ENCODE data around the gene FAM89A.
"Not testable (repeated sequence)": the region's sequence is repeated elsewhere in the genome, so short reads cannot be mapped to it uniquely, and the experiment has no call there.

Gene FAM89A

GRCh38 chr1:231032963-231033362, 7.1 kb downstream of the FAM89A start:
- DNase-seq (ENCODE audit: low read depth in 2 of 2) = no peak

- no peak for DNase-seq (ENCODE audit: low read depth in 2 of 2)
Measured at GRCh38 chr1:231029841-231030240, 10.2 kb downstream of the FAM89A start.

GRCh38 chr1:231029247-231029646, 10.8 kb downstream of the FAM89A start:
- DNase-seq (ENCODE audit: low read depth in 2 of 2) = not testable (repeated sequence)

- no peak for DNase-seq (ENCODE audit: low read depth in 2 of 2)
Measured at GRCh38 chr1:231028682-231029081, 11.4 kb downstream of the FAM89A start.

GRCh38 chr1:231027971-231028370, 12.1 kb downstream of the FAM89A start:
- no peak for DNase-seq (ENCODE audit: low read depth in 2 of 2)

GRCh38 chr1:231027136-231027925, 12.7 kb downstream of the FAM89A start:
- DNase-seq (ENCODE audit: low read depth in 2 of 2) = no peak

GRCh38 chr1:231026576-231026975, 13.5 kb downstream of the FAM89A start:
- no peak for DNase-seq (ENCODE audit: low read depth in 2 of 2)

GRCh38 chr1:231023150-231023549, 16.9 kb downstream of the FAM89A start:
- no peak for DNase-seq (ENCODE audit: low read depth in 2 of 2)

- not testable (repeated sequence) for DNase-seq (ENCODE audit: low read depth in 2 of 2)
Measured at GRCh38 chr1:231022543-231022942, 17.5 kb downstream of the FAM89A start.

- DNase-seq (ENCODE audit: low read depth in 2 of 2) = no peak
Measured at GRCh38 chr1:231021540-231022031, 18.5 kb downstream of the FAM89A start.

GRCh38 chr1:231020816-231021215, 19.2 kb downstream of the FAM89A start:
- no peak for DNase-seq (ENCODE audit: low read depth in 2 of 2)

GRCh38 chr1:231020139-231020601, 19.9 kb downstream of the FAM89A start:
- no peak for DNase-seq (ENCODE audit: low read depth in 2 of 2)

GRCh38 chr1:231019711-231020110, 20.3 kb downstream of the FAM89A start:
- no peak for DNase-seq (ENCODE audit: low read depth in 2 of 2)

GRCh38 chr1:231016966-231017365, 23.1 kb downstream of the FAM89A start:
- no peak for DNase-seq (ENCODE audit: low read depth in 2 of 2)

- DNase-seq (ENCODE audit: low read depth in 2 of 2) = no peak
Measured at GRCh38 chr1:231016234-231016633, 23.8 kb downstream of the FAM89A start.

- DNase-seq (ENCODE audit: low read depth in 2 of 2) = no peak
Measured at GRCh38 chr1:231013391-231014015, 26.6 kb downstream of the FAM89A start.

GRCh38 chr1:231011963-231012362, 28.1 kb downstream of the FAM89A start:
- DNase-seq (ENCODE audit: low read depth in 2 of 2) = no peak

GRCh38 chr1:231011360-231011759, 28.7 kb downstream of the FAM89A start:
- no peak for DNase-seq (ENCODE audit: low read depth in 2 of 2)

GRCh38 chr1:231007535-231007934, 32.5 kb downstream of the FAM89A start:
- not testable (repeated sequence) for DNase-seq (ENCODE audit: low read depth in 2 of 2)

GRCh38 chr1:231001892-231002291, 38.2 kb downstream of the FAM89A start:
- DNase-seq (ENCODE audit: low read depth in 2 of 2) = no peak

GRCh38 chr1:231000639-231001038, 39.4 kb downstream of the FAM89A start:
- no peak for DNase-seq (ENCODE audit: low read depth in 2 of 2)

GRCh38 chr1:231000201-231000600, 39.9 kb downstream of the FAM89A start:
- DNase-seq (ENCODE audit: low read depth in 2 of 2) = no peak

- no peak for DNase-seq (ENCODE audit: low read depth in 2 of 2)
Measured at GRCh38 chr1:230994860-230995259, 45.2 kb downstream of the FAM89A start.
